LNCaP clone FGC (cell line): ENCODE results near the gene PRPF19.

ENCODE experiments used
- DNase-seq: peaks from one replicate; pipeline ENCODE4 v3.0.0-alpha.2; 2011; ENCODE audit warnings: low read depth
- H3K4me3 ChIP-seq: 2 replicates; pipeline ENCODE4 v1.5.1; 2011; ENCODE audit warnings: mild to moderate bottlenecking, low read depth, low read length, control low read depth
- TF ChIP-seq, protein P1 (sequence below): IDR thresholded peaks from 2 replicates; pipeline ENCODE4 v1.5.1; 2012; ENCODE audit warnings: mild to moderate bottlenecking; ENCODE audit not compliant: control insufficient read depth, insufficient read depth; ENCODE audit errors: extremely low read depth

Gene PRPF19

DNA sequence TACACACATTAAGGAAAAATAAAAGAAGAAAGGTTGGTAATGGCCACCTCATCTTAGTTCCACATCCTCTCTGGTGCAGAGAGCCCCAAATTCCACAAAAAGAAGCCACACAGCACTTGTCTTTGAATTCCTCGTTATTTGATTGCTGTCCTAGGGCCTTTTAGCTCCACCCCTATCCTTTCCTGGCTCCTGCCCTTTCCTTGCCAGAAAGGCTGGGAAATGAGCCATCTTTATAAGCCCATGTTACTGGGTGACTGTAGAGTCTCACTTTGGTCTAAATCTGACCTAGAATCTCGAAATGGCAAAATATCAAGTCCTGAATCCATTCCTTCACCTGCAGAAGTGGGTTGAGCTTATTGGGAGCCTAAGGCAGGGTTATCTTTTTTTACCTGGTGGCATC, 13.6 kb upstream of the PRPF19 start:
- no peak overlapping the region for H3K4me3 ChIP-seq
- no peak for DNase-seq
- TF ChIP-seq, protein P1, sequence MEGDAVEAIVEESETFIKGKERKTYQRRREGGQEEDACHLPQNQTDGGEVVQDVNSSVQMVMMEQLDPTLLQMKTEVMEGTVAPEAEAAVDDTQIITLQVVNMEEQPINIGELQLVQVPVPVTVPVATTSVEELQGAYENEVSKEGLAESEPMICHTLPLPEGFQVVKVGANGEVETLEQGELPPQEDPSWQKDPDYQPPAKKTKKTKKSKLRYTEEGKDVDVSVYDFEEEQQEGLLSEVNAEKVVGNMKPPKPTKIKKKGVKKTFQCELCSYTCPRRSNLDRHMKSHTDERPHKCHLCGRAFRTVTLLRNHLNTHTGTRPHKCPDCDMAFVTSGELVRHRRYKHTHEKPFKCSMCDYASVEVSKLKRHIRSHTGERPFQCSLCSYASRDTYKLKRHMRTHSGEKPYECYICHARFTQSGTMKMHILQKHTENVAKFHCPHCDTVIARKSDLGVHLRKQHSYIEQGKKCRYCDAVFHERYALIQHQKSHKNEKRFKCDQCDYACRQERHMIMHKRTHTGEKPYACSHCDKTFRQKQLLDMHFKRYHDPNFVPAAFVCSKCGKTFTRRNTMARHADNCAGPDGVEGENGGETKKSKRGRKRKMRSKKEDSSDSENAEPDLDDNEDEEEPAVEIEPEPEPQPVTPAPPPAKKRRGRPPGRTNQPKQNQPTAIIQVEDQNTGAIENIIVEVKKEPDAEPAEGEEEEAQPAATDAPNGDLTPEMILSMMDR, result no peak

DNA sequence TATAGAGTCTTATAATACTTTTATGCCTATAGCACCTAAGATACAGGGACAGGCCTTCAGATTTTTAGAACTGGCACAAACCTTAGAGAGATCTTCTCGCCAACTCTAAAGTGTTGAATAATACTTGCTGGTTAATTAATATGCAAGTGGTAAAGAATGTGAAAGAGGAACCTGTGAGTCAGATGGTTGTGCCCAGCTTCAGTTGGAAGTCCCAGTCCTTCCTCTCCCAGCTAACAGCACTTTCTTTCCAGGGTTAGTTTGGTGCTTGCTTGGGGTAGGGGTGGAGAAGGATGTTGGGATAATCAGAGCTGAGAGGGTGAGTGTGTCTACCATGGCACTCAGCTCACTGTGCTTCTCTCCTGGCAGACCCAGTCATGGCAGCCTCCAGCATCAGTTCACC, 12.9 kb upstream of the PRPF19 start:
- no peak overlapping the region for H3K4me3 ChIP-seq
- DNase-seq, result no peak
- TF ChIP-seq, protein P1, result no peak

DNA sequence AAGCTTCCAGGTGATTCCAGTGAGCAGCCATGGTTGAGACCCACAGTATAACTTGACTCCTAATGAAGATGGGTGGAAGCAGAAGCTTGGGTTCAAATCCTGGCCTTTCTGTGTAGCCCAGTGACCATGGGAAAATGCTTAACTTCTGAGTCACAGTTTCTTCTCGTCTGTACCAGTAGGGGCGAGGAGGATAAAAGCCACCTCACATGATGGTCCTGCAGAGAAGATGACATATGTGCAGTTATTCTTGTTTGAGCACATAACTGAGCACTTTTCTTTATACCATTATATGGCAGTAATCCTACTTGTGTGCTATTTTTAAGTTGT, 12.5 kb upstream of the PRPF19 start:
- TF ChIP-seq, protein P1, result no peak
- no peak for DNase-seq
- H3K4me3 ChIP-seq, result no peak overlapping the region

DNA sequence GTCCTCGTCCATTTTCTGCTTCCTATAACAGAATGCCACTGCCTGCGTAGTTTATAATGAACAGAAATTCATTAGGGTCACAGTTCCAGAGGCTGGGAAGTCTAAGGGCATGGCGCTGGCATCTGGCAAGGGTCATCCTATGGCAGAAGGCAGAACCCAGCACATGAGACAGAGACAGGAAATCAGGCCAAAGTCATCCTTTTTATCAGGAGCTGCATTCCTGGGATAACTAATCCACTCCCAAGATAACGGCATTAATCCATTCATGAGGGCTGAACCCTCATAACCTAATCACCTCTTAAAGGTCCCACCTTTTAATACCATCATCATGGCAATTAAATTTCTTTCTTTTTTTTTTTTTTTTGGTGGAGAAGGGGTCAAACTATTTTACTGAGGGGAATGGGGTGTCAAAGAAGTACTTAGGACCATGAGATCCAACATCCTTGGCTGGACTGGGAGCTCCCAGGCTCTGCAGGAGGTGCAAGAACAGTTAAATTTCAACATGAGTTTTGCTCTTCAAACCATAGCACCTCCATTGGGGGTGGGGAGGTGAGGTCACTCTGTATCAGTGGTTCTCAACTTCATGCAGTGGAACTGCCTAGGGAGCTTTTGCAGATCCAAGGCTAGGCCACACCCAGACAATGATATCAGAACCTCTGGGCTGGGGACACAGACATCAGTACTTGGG, 12.0 kb upstream of the PRPF19 start:
- no peak for DNase-seq
- TF ChIP-seq, protein P1, result no peak
- H3K4me3 ChIP-seq, result no peak overlapping the region

DNA sequence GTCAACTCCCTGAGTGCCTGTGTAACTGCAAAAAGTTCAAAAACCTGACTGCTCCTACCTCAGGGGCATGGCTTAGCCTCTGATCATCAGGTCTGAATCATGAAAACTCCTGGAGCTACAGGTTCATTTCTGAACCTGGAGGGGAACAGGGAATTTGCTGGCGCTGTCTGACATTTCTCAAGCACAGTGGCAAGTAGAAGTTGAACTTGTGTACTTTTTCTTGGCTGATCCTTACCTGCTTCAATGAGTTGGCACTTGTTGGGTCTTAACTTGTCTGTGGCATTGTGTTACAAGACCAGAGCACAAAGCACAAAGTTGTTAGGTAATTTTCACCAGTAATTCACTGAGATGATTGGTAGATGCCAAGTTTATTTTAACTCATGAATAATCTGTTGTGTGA, 10.9 kb upstream of the PRPF19 start:
- DNase-seq, result no peak
- TF ChIP-seq, protein P1, result no peak
- no peak overlapping the region for H3K4me3 ChIP-seq

DNA sequence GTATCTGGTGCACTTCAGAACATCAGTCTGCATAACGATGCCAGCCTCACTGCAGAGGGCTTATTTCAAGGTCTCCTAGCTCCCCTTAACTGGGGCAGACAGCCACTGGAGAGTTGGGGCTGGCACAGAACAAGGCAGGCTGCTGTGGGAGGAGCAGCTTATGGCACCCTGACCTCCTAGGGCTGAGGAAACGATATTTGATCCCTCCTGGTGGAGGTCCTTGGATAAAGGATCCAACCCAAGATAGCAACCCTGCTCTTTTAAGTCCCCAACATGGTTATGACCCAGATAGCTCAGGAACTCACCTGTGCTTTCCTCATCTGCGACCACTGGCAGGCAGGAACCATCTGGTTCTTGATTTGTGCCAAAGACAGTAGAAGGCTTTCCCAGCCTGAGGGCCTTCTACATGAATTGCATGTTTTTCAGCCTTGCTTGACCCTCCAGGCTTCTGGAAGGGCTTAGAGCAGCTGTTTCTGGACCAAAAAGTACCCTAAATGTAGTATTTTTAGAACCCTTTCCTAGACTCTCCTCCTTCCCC, 10.4 kb upstream of the PRPF19 start:
- no peak overlapping the region for H3K4me3 ChIP-seq
- no peak for DNase-seq
- TF ChIP-seq, protein P1, result no peak
